Parathyroid adenoma (tissue), 2 donors: ENCODE measurements around the gene LTBP1.
"Not testable (repeated sequence)": the region's sequence is repeated elsewhere in the genome, so short reads cannot be mapped to it uniquely, and the experiment has no call there.

Experiments
- H2AFZ ChIP-seq: fragments of 300-600 bp; sonication (generic); one replicate; pipeline ENCODE4 v1.7.0; 2017; ENCODE audit warnings: antibody characterized with exemption, mild to moderate bottlenecking
- H3K27ac ChIP-seq: fragments of 300-600 bp; sonication (generic); one replicate; pipeline ENCODE4 v1.7.0; 2017
- H3K27me3 ChIP-seq: fragments of 300-600 bp; sonication (generic); one replicate; pipeline ENCODE4 v1.7.0; 2017; ENCODE audit warnings: low read length; ENCODE audit not compliant: control insufficient read depth, insufficient read depth
- H3K36me3 ChIP-seq: fragments of 300-600 bp; sonication (generic); one replicate; pipeline ENCODE4 v1.7.0; 2017; ENCODE audit warnings: low read length; ENCODE audit not compliant: control insufficient read depth, insufficient read depth
- H3K4me1 ChIP-seq: fragments of 300-600 bp; sonication (generic); one replicate; pipeline ENCODE4 v1.7.0; 2017; ENCODE audit warnings: control low read depth
- H3K4me2 ChIP-seq: fragments of 300-600 bp; sonication (generic); one replicate; pipeline ENCODE4 v1.7.0; 2017; ENCODE audit warnings: low read length
- H3K4me3 ChIP-seq: fragments of 300-600 bp; sonication (generic); one replicate; pipeline ENCODE4 v1.7.0; 2017; ENCODE audit warnings: low read depth, low read length
- H3K79me2 ChIP-seq: fragments of 300-600 bp; sonication (generic); one replicate; pipeline ENCODE4 v1.7.0; 2017; ENCODE audit warnings: control low read depth
- H3K9ac ChIP-seq: fragments of 300-600 bp; sonication (generic); one replicate; pipeline ENCODE4 v1.7.0; 2017; ENCODE audit warnings: mild to moderate bottlenecking
- H3K9me3 ChIP-seq: fragments of 300-600 bp; sonication (generic); one replicate; pipeline ENCODE4 v1.7.0; 2017; ENCODE audit warnings: low read length; ENCODE audit not compliant: control insufficient read depth
- TF ChIP-seq, protein P1 (sequence below): fragments of 300-600 bp; sonication (generic); IDR thresholded peaks from one replicate; pipeline ENCODE4 v1.7.0; 2017; ENCODE audit warnings: antibody characterized with exemption, mild to moderate bottlenecking
- donor health status: primary hyperparathyroidism.

Gene LTBP1

DNA sequence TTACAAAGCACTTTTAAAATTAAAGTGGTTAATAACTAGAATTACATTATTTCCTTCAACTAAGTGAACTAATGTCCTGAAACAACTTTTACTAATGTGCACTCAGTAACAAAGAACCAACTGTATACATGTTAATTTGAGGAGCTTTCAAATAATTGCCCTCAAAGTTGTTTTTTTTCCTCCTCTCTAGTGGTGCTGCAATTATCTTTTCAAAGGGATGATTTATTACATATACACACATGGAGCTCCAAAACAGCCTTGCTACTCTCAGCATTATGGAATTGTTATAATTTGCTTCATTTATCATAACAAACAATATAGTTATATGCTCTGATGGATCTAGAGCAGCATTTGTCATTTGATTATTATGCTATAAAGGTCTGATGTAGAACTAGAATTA is 283.4 kb downstream of the LTBP1 start:
- H3K9ac ChIP-seq = no peak overlapping the region

DNA sequence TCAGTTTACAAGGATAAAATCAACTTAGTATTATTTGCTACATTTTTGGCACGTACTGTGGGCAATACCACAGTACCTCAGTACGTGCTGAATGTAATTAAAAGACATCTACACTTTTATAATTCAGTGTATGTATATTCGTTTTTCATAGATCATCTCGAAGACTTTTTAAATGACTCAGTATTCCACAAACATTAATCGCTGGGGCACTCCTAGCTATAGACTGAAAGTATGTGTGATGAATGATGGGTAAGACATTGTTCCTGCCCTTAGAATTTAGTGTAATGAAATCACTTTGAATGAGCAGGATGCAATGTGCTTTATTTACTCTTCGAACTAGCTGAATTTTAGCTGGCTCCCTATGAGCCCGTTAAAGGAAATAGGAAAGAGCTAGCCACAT is 284.1 kb downstream of the LTBP1 start:
- Histone ChIP-seq H3K9ac (no peak overlapping the region), H2AFZ (no peak overlapping the region), H3K4me1 (no peaks in the 10 kb centered on the region), H3K27me3 (no peaks in the 10 kb centered on the region), H3K9me3 (no peaks in the 10 kb centered on the region), H3K79me2 (no peaks in the 10 kb centered on the region), H3K4me2 (no peak overlapping the region), H3K27ac (no peak overlapping the region), H3K36me3 (no peaks in the 10 kb centered on the region), H3K4me3 (no peak overlapping the region)
- TF ChIP-seq, protein P1, sequence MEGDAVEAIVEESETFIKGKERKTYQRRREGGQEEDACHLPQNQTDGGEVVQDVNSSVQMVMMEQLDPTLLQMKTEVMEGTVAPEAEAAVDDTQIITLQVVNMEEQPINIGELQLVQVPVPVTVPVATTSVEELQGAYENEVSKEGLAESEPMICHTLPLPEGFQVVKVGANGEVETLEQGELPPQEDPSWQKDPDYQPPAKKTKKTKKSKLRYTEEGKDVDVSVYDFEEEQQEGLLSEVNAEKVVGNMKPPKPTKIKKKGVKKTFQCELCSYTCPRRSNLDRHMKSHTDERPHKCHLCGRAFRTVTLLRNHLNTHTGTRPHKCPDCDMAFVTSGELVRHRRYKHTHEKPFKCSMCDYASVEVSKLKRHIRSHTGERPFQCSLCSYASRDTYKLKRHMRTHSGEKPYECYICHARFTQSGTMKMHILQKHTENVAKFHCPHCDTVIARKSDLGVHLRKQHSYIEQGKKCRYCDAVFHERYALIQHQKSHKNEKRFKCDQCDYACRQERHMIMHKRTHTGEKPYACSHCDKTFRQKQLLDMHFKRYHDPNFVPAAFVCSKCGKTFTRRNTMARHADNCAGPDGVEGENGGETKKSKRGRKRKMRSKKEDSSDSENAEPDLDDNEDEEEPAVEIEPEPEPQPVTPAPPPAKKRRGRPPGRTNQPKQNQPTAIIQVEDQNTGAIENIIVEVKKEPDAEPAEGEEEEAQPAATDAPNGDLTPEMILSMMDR = no peak

More for the DNA sequence above, 283.4 kb downstream of the LTBP1 start:
- H3K36me3 ChIP-seq = no peaks in the 10 kb centered on the region
- no peaks in the 10 kb centered on the region for H3K4me1 ChIP-seq
- no peak overlapping the region for H3K4me3 ChIP-seq
- no peaks in the 10 kb centered on the region for H3K27me3 ChIP-seq
- H3K4me2 ChIP-seq = no peak overlapping the region
- no peaks in the 10 kb centered on the region for H3K79me2 ChIP-seq
- no peaks in the 10 kb centered on the region for H3K9me3 ChIP-seq
- H3K27ac ChIP-seq = no peak overlapping the region
- TF ChIP-seq, protein P1 = no peak
- no peak overlapping the region for H2AFZ ChIP-seq

DNA sequence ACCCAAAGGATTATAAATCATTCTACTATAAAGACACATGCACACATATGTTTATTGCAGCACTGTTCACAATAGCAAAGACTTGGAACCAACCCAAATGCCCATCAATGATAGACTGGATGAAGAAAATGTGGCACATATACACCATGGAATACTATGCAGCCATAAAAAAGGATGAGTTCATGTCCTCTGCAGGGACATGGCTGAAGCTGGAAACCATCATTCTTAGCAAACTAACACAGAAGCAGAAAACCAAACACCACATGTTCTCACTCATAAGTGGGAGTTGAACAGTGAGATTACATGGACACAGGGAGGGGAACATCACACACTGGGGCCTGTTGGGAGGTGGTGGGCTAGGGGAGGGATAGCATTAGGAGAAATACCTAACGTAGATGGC is 288.8 kb downstream of the LTBP1 start:
- not testable (repeated sequence) for H3K79me2 ChIP-seq, H3K4me2 ChIP-seq, H2AFZ ChIP-seq, H3K36me3 ChIP-seq, H3K4me1 ChIP-seq, H3K9me3 ChIP-seq, H3K27me3 ChIP-seq, H3K4me3 ChIP-seq, H3K27ac ChIP-seq, H3K9ac ChIP-seq

DNA sequence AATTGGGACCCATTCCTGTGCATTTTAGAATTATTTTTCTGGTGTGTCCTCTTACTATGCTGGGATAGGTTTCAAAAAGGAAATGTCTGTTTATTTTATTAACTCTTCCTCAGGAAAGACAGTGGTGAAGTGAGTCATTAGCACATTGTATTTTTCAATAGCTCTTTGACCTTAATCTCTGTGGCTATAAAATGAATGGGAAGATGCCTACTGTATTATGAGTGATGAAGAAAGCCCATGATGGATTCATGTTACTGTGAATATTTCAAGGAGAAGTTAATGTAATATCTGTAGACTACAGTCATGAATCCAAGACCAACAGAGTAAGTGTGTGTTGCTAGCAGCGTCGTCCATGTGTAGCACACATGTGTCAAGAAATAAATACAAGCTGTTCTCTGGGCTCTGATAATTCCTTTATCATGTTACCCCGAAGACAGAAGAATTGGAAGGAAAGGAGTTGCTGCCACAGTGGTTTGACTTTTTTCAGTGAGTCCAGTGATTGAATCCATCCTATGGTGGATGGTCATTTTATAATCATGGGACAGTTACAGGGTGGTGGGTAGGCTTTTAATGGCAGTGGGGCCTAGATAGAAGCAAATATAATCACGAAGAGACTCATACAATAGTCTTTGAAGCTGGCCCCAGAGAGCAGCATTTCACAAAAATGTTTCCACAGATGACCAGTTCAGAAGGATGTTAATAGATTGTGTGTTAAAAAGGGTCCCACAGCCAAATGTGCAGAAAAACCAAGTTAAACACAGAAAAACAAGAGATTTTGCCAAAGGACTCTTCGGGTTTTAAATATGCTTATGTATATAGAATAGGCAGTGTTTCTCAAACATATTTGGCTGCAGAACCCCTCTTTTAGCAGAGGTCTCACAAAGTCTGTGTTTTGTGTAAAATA is 290.0 kb downstream of the LTBP1 start:
- Histone ChIP-seq H3K4me1 (no peaks in the 10 kb centered on the region), H3K79me2 (no peaks in the 10 kb centered on the region), H3K36me3 (no peaks in the 10 kb centered on the region), H3K9me3 (no peaks in the 10 kb centered on the region), H3K4me2 (no peak overlapping the region), H3K4me3 (no peak overlapping the region), H2AFZ (no peak overlapping the region), H3K9ac (no peak overlapping the region), H3K27ac (no peak overlapping the region), H3K27me3 (no peaks in the 10 kb centered on the region)
- TF ChIP-seq, protein P1 = no peak

DNA sequence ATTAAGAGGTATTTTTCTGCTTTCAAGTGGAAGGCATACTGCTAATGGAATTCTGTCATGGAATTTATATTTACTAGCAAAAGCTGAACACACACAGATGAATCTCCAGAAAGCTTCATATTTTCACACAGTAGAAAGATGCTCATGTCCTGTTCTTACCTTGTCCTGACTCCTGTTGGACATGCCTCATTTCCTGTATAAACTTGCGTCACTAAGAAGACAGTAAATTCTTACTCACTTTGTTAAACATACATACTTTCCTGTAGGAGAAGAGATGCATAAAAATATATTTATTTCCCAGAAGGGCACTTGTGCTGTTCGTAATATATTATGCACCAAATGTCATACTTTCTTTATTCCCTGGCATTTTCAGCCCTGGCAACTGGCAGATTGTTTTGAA is 291.4 kb downstream of the LTBP1 start:
- H3K9me3 ChIP-seq = no peaks in the 10 kb centered on the region
- H2AFZ ChIP-seq = no peak overlapping the region
- no peak overlapping the region for H3K27ac ChIP-seq
- H3K4me2 ChIP-seq = no peak overlapping the region
- H3K79me2 ChIP-seq = no peaks in the 10 kb centered on the region
- TF ChIP-seq, protein P1 = no peak
- H3K27me3 ChIP-seq = no peaks in the 10 kb centered on the region
- no peaks in the 10 kb centered on the region for H3K4me1 ChIP-seq
- no peaks in the 10 kb centered on the region for H3K36me3 ChIP-seq
- no peak overlapping the region for H3K9ac ChIP-seq
- no peak overlapping the region for H3K4me3 ChIP-seq
